HG03378 (cell line): ENCODE data around the gene DBN1.
A peak's percentile ranks its signal among the peaks of the same experiment; 100 is the strongest.

Experiments
- ATAC-seq: cut with Tn5 transposase; IDR thresholded peaks from one replicate; pipeline ENCODE4 v1.9.1; 2021; ENCODE audit warnings: mild to moderate bottlenecking, moderate library complexity; ENCODE audit not compliant: unreplicated experiment

The DBN1 gene

GRCh38 chr5:177473443-177474001, at the start of gene DBN1:
DBN1 (minus strand) TSS chr5:177473634; CDS start chr5:177473521, 113 bp downstream.
- ATAC-seq = no peak

GRCh38 chr5:177520916-177521513, 47.6 kb upstream of the DBN1 start:
- no peak for ATAC-seq

- no peak for ATAC-seq
Observed at GRCh38 chr5:177520271-177520670, 46.8 kb upstream of the DBN1 start.

GRCh38 chr5:177519463-177520235, 46.2 kb upstream of the DBN1 start:
- no peak for ATAC-seq

GRCh38 chr5:177516601-177517568, 43.5 kb upstream of the DBN1 start, which contains the start of gene DDX41:
DDX41 (minus strand) TSS chr5:177516961; CDS start chr5:177516945, 16 bp downstream.
- ATAC-seq = peak; percentile 77

- no peak for ATAC-seq
Observed at GRCh38 chr5:177515580-177515979, 42.1 kb upstream of the DBN1 start.

- no peak for ATAC-seq
Observed at GRCh38 chr5:177514541-177514940, 41.1 kb upstream of the DBN1 start.

GRCh38 chr5:177513500-177513899, 40.1 kb upstream of the DBN1 start:
- no peak for ATAC-seq

GRCh38 chr5:177512736-177513380, 39.4 kb upstream of the DBN1 start:
- ATAC-seq = no peak

GRCh38 chr5:177511796-177512675, 38.6 kb upstream of the DBN1 start:
- ATAC-seq = no peak

GRCh38 chr5:177511181-177511580, 37.7 kb upstream of the DBN1 start:
- no peak for ATAC-seq

- ATAC-seq = peak; percentile 38
Observed at GRCh38 chr5:177510567-177511053, 37.2 kb upstream of the DBN1 start.

GRCh38 chr5:177509991-177510566, 36.6 kb upstream of the DBN1 start:
- ATAC-seq = peak; percentile 35

GRCh38 chr5:177509381-177509951, 36.0 kb upstream of the DBN1 start, which contains the start of gene DOK3:
DOK3 (minus strand) TSS chr5:177509826; CDS start chr5:177509540, 286 bp downstream.
- ATAC-seq = no peak

GRCh38 chr5:177508837-177509236, 35.4 kb upstream of the DBN1 start:
- ATAC-seq = no peak

GRCh38 chr5:177508221-177508611, 34.8 kb upstream of the DBN1 start:
- no peak for ATAC-seq

GRCh38 chr5:177507596-177508220, 34.3 kb upstream of the DBN1 start:
- ATAC-seq = no peak

- no peak for ATAC-seq
Observed at GRCh38 chr5:177507165-177507564, 33.7 kb upstream of the DBN1 start.
